OCI-LY1 (cell line): ENCODE data around the gene B4GALT7.

ENCODE experiments used
- H2AFZ ChIP-seq: fragments of 200-600 bp; sonication (generic), shearing (Covaris generic); 2 replicates; pipeline ENCODE4 v1.6.0; 2014; ENCODE audit warnings: antibody characterized with exemption, mild to moderate bottlenecking, low read length
- H3F3A ChIP-seq: fragments of 200-600 bp; sonication (generic), shearing (Covaris generic); 2 replicates; pipeline ENCODE4 v1.6.0; 2014; ENCODE audit warnings: mild to moderate bottlenecking, antibody characterized with exemption, low read length, moderate library complexity; ENCODE audit not compliant: insufficient read depth
- H3K27ac ChIP-seq: fragments of 200-600 bp; sonication (generic); 2 replicates; pipeline ENCODE4 v1.5.1; 2014; ENCODE audit warnings: low read length, mixed run types, mild to moderate bottlenecking, low read depth; ENCODE audit not compliant: poor library complexity, severe bottlenecking
- H3K27me3 ChIP-seq: fragments of 200-600 bp; sonication (generic); 2 replicates; pipeline ENCODE4 v1.6.0; 2014; ENCODE audit warnings: antibody characterized with exemption, mild to moderate bottlenecking, low read length, moderate library complexity; ENCODE audit not compliant: insufficient read depth
- H3K36me3 ChIP-seq: fragments of 200-600 bp; sonication (generic); 2 replicates; pipeline ENCODE4 v1.6.1; 2014; ENCODE audit warnings: mild to moderate bottlenecking, antibody characterized with exemption, low read length, moderate library complexity, mixed read lengths; ENCODE audit not compliant: insufficient read depth
- H3K4me1 ChIP-seq: fragments of 200-600 bp; sonication (generic); 2 replicates; pipeline ENCODE4 v1.5.1; 2014; ENCODE audit warnings: mild to moderate bottlenecking, low read length, moderate library complexity; ENCODE audit not compliant: insufficient read depth, severe bottlenecking
- H3K4me2 ChIP-seq: fragments of 200-600 bp; sonication (generic), shearing (Covaris generic); 2 replicates; pipeline ENCODE4 v1.6.1; 2014; ENCODE audit warnings: low read length
- H3K4me3 ChIP-seq: fragments of 200-600 bp; sonication (generic); 2 replicates; pipeline ENCODE4 v1.5.1; 2014; ENCODE audit warnings: low read length, low read depth, mild to moderate bottlenecking, mixed read lengths; ENCODE audit not compliant: poor library complexity, severe bottlenecking
- H3K79me2 ChIP-seq: fragments of 200-600 bp; shearing (Covaris generic); 2 replicates; pipeline ENCODE4 v1.6.1; 2016; ENCODE audit warnings: mixed run types, low read length, mixed read lengths; ENCODE audit not compliant: insufficient read depth
- H3K9ac ChIP-seq: fragments of 200-600 bp; sonication (generic), shearing (Covaris generic); 2 replicates; pipeline ENCODE4 v1.6.1; 2014; ENCODE audit warnings: mild to moderate bottlenecking, low read length, mixed read lengths
- H3K9me2 ChIP-seq: fragments of 200-600 bp; sonication (generic), shearing (Covaris generic); 2 replicates; pipeline ENCODE4 v1.6.1; 2014; ENCODE audit warnings: low read depth, mild to moderate bottlenecking, low read length, mixed read lengths
- H3K9me3 ChIP-seq: fragments of 200-600 bp; shearing (Covaris generic); 2 replicates; pipeline ENCODE4 v1.6.1; 2014; ENCODE audit warnings: low read length, mixed read lengths
- H4K20me1 ChIP-seq: fragments of 200-600 bp; sonication (generic), shearing (Covaris generic); 2 replicates; pipeline ENCODE4 v1.6.0; 2016; ENCODE audit warnings: mild to moderate bottlenecking, low read length; ENCODE audit not compliant: insufficient read depth
- CTCF ChIP-seq: fragments of 200-600 bp; sonication (generic), shearing (Covaris generic); IDR thresholded peaks from 2 replicates; pipeline ENCODE4 v1.5.1; 2017; ENCODE audit warnings: mild to moderate bottlenecking, antibody characterized with exemption, low read length, moderate library complexity, mixed read lengths
- EZH2 ChIP-seq: fragments of 200-600 bp; sonication (generic), shearing (Covaris generic); IDR thresholded peaks from 2 replicates; pipeline ENCODE4 v1.8.0; 2017; ENCODE audit warnings: borderline replicate concordance, mixed run types, mild to moderate bottlenecking, antibody characterized with exemption, low read length, moderate library complexity, mixed read lengths

The B4GALT7 gene

GRCh38 chr5:177595026-177595585 lies 4.8 kb upstream of the B4GALT7 start:
- Histone ChIP-seq H3K36me3 (peaks cover 40% of the 10 kb centered on the region), H3K4me2 (no peak overlapping the region), H3K4me1 (peaks cover 23% of the 10 kb centered on the region), H3K4me3 (no peak overlapping the region), H3K9ac (no peak overlapping the region), H3K79me2 (peaks cover 5% of the 10 kb centered on the region; the same call in 1 of the 2 replicates), H3K27me3 (no peaks in the 10 kb centered on the region), H3K27ac (no peak overlapping the region), H3F3A (no peaks in the 10 kb centered on the region), H2AFZ (no peak overlapping the region), H4K20me1 (no peaks in the 10 kb centered on the region), H3K9me3 (no peaks in the 10 kb centered on the region), H3K9me2 (no peaks in the 10 kb centered on the region)
- TF ChIP-seq EZH2 = no peak
- TF ChIP-seq CTCF = no peak

GRCh38 chr5:177595991-177596774 lies 3.7 kb upstream of the B4GALT7 start:
- no peak for TF ChIP-seq EZH2
- Histone ChIP-seq H2AFZ (no peak overlapping the region), H3K79me2 (peaks cover 5% of the 10 kb centered on the region; the same call in 1 of the 2 replicates), H3K4me2 (no peak overlapping the region), H3F3A (no peaks in the 10 kb centered on the region), H3K9ac (no peak overlapping the region), H3K9me2 (no peaks in the 10 kb centered on the region), H3K4me3 (no peak overlapping the region), H3K4me1 (peaks cover 31% of the 10 kb centered on the region), H3K36me3 (peaks cover 40% of the 10 kb centered on the region), H3K9me3 (no peaks in the 10 kb centered on the region), H4K20me1 (no peaks in the 10 kb centered on the region), H3K27ac (no peak overlapping the region), H3K27me3 (no peaks in the 10 kb centered on the region)

GRCh38 chr5:177596775-177597238 lies 3.1 kb upstream of the B4GALT7 start:
- no peaks in the 10 kb centered on the region for H3K27me3 ChIP-seq
- peaks cover 26% of the 10 kb centered on the region for H3K4me1 ChIP-seq
- no peak overlapping the region for H3K27ac ChIP-seq
- H3K79me2 ChIP-seq = peaks cover 5% of the 10 kb centered on the region; the same call in 1 of the 2 replicates
- no peak overlapping the region for H3K9ac ChIP-seq
- H3K4me3 ChIP-seq = no peak overlapping the region
- no peaks in the 10 kb centered on the region for H3F3A ChIP-seq
- no peak overlapping the region for H3K4me2 ChIP-seq
- H3K36me3 ChIP-seq = peaks cover 40% of the 10 kb centered on the region
- TF ChIP-seq CTCF (no peak), EZH2 (no peak)
- no peaks in the 10 kb centered on the region for H3K9me3 ChIP-seq
- H3K9me2 ChIP-seq = no peaks in the 10 kb centered on the region
- H4K20me1 ChIP-seq = no peaks in the 10 kb centered on the region
- no peak overlapping the region for H2AFZ ChIP-seq
